ENCODE data around the gene MRPL17.
"Not testable (repeated sequence)": the region's sequence is repeated elsewhere in the genome, so short reads cannot be mapped to it uniquely, and the experiment has no call there.

The MRPL17 gene

DNA sequence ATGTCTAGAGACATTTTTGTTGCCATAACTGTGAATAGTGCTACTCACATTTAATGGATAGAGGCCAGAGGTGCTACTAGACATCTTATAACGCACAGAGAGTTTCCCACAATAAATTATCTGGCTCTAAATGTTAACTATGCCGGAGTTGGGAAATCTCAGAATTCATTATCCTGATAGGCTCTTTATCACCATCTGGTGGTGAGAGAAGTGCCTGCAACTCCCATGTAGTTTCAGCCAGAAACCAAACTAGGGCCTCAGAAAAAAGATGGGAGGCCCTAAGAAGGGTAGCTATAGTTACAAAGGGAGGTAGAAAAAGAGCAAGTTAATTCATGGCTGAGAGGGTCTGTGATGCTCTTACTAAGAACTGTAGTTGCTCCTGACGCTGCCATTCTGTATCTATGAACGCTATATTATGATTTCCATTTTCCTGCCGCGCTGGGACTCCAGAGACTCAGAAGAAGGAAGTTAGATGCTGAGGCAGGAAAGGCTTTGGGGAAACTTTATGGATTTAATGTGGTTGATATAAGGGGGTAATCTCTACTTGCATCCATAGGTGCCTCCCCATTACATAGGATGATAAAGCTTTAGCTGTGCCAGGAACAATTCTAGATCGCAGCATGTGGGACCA lies 22.9 kb upstream of the MRPL17 start:
- no peak overlapping the region for H2AFZ ChIP-seq (ENCODE audit: low read length)
- no peaks in the 10 kb centered on the region for H3K9me3 ChIP-seq (ENCODE audit: insufficient read depth, low read depth, low read length)
- no peaks in the 10 kb centered on the region for H3K79me2 ChIP-seq (ENCODE audit: insufficient read depth, low read length)
- no peaks in the 10 kb centered on the region for H3K36me3 ChIP-seq (ENCODE audit: insufficient read depth, low read length)
- no peaks in the 10 kb centered on the region for H3K9me2 ChIP-seq (replicated peaks; ENCODE audit: low read depth, low read length)
- peaks cover 3% of the 10 kb centered on the region for H3K4me1 ChIP-seq (ENCODE audit: insufficient read depth, low read length, poor library complexity, severe bottlenecking)
- no peaks in the 10 kb centered on the region for H4K20me1 ChIP-seq (ENCODE audit: insufficient read depth, low read length, poor library complexity, severe bottlenecking)
- no peak overlapping the region for H3K9ac ChIP-seq (ENCODE audit: low read depth, low read length, poor library complexity, severe bottlenecking)
- H3K27me3 ChIP-seq (ENCODE audit: insufficient read depth, low read length, poor library complexity, severe bottlenecking) = no peaks in the 10 kb centered on the region
- H3K4me3 ChIP-seq (ENCODE audit: low read length, poor library complexity, severe bottlenecking) = no peak overlapping the region
- no peaks in the 10 kb centered on the region for H3F3A ChIP-seq (ENCODE audit: low read depth)
- TF ChIP-seq, protein P1, sequence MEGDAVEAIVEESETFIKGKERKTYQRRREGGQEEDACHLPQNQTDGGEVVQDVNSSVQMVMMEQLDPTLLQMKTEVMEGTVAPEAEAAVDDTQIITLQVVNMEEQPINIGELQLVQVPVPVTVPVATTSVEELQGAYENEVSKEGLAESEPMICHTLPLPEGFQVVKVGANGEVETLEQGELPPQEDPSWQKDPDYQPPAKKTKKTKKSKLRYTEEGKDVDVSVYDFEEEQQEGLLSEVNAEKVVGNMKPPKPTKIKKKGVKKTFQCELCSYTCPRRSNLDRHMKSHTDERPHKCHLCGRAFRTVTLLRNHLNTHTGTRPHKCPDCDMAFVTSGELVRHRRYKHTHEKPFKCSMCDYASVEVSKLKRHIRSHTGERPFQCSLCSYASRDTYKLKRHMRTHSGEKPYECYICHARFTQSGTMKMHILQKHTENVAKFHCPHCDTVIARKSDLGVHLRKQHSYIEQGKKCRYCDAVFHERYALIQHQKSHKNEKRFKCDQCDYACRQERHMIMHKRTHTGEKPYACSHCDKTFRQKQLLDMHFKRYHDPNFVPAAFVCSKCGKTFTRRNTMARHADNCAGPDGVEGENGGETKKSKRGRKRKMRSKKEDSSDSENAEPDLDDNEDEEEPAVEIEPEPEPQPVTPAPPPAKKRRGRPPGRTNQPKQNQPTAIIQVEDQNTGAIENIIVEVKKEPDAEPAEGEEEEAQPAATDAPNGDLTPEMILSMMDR (conservative IDR thresholded peaks at IDR 0.05; ENCODE audit: low read length) = peak; percentile 93
- no peak for TF ChIP-seq EZH2phosphoT487 (IDR thresholded peaks at IDR 0.05; ENCODE audit: borderline replicate concordance)
- no peak overlapping the region for H3K4me2 ChIP-seq (ENCODE audit: low read depth, low read length, poor library complexity, severe bottlenecking)

DNA sequence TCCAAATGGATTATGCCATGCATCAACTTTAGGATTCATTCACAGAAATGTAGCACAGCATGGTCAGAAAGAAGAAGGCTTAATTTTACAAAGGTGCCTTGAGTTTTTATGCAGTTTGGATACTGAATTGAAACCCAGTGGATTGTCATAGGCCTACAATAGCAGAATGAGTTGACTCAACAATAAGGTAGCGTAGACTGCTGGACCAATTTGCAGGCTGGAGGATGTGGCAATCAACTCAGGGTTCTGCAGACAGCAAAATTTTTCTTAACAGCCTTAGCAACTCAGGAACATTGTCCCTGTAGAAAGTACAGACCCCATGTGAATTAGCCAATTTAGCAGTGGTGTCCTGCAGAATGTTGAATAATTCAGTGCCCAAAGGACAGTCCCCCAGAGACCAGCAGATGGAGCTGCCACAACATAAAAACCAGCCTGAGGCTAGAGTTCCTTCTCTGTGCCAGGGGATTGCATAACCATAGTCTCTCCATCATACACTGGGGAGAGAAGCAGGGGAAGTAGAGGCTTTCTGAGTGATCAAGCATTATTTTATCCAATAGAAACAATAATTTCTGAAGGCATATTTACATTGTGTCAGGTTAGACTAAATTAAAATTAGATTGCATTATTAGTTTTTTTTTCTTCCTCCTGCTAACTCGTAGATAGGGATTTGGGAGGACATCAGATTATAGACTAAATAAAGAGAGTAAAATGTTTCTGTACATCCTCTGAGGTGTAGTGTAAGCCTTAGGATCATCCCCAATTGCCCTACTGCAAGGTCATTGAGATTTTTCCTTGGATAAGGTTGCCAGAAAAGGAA lies 20.3 kb upstream of the MRPL17 start:
- Histone ChIP-seq H3K36me3 (ENCODE audit: insufficient read depth, low read length) (no peaks in the 10 kb centered on the region), H3K9ac (ENCODE audit: low read depth, low read length, poor library complexity, severe bottlenecking) (no peak overlapping the region), H2AFZ (ENCODE audit: low read length) (no peak overlapping the region), H3K79me2 (ENCODE audit: insufficient read depth, low read length) (no peaks in the 10 kb centered on the region), H3K4me2 (ENCODE audit: low read depth, low read length, poor library complexity, severe bottlenecking) (no peak overlapping the region), H4K20me1 (ENCODE audit: insufficient read depth, low read length, poor library complexity, severe bottlenecking) (no peaks in the 10 kb centered on the region), H3K9me3 (ENCODE audit: insufficient read depth, low read depth, low read length) (no peaks in the 10 kb centered on the region), H3K4me3 (ENCODE audit: low read length, poor library complexity, severe bottlenecking) (no peak overlapping the region), H3K4me1 (ENCODE audit: insufficient read depth, low read length, poor library complexity, severe bottlenecking) (peaks cover 3% of the 10 kb centered on the region), H3F3A (ENCODE audit: low read depth) (no peaks in the 10 kb centered on the region), H3K9me2 (replicated peaks; ENCODE audit: low read depth, low read length) (no peaks in the 10 kb centered on the region), H3K27me3 (ENCODE audit: insufficient read depth, low read length, poor library complexity, severe bottlenecking) (no peaks in the 10 kb centered on the region)
- no peak for TF ChIP-seq EZH2phosphoT487 (IDR thresholded peaks at IDR 0.05; ENCODE audit: borderline replicate concordance)
- TF ChIP-seq, protein P1 (conservative IDR thresholded peaks at IDR 0.05; ENCODE audit: low read length) = peak; percentile 88

DNA sequence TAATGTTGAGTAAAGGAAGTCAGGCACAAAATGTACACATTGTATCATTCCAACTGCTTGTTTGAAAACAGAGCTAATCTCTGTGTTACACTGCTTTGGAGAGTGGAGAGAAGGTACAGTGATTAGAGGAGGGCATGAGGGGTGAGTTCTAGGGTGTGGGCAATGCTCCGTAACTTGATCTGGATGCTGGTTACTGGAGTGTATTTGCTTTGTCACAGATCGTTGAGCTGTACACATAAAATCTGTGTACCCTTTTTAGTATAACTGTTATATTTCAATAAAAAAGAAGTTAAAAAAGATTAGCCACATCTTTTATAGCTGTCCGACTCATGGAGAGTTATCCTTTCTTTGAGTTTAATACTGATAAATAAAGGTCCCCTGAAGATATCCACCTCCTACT lies 18.8 kb upstream of the MRPL17 start:
- H3K4me1 ChIP-seq (ENCODE audit: insufficient read depth, low read length, poor library complexity, severe bottlenecking); H3K4me3 ChIP-seq (ENCODE audit: low read length, poor library complexity, severe bottlenecking); H3K27me3 ChIP-seq (ENCODE audit: insufficient read depth, low read length, poor library complexity, severe bottlenecking); H3K9ac ChIP-seq (ENCODE audit: low read depth, low read length, poor library complexity, severe bottlenecking); H3K9me2 ChIP-seq (replicated peaks; ENCODE audit: low read depth, low read length); H4K20me1 ChIP-seq (ENCODE audit: insufficient read depth, low read length, poor library complexity, severe bottlenecking); H3K79me2 ChIP-seq (ENCODE audit: insufficient read depth, low read length); H3K9me3 ChIP-seq (ENCODE audit: insufficient read depth, low read depth, low read length); H3K36me3 ChIP-seq (ENCODE audit: insufficient read depth, low read length); H3F3A ChIP-seq (ENCODE audit: low read depth); H3K4me2 ChIP-seq (ENCODE audit: low read depth, low read length, poor library complexity, severe bottlenecking); H2AFZ ChIP-seq (ENCODE audit: low read length): not testable (repeated sequence)

Measured in Loucy (cell line).